Tibial artery (tissue), 4 donors: Measurements from ENCODE around the gene CFAP65.

Experiments used
- DNase-seq, 2 donors: peaks; one replicate each; pipeline ENCODE4 v3.0.0-alpha.2; 2019
- H3K27ac ChIP-seq, 2 donors: fragments of 200-600 bp; sonication (generic) in 1 of 2; 1 replicate in 1 of 2; 2 replicates in 1 of 2; pipeline ENCODE4 v1.5.1; 2018 to 2019; ENCODE audit warnings: mild to moderate bottlenecking in 1 of 2
- H3K27me3 ChIP-seq, 2 donors: fragments of 200-600 bp; sonication (generic) in 1 of 2; one replicate each; pipeline versions ENCODE4 v1.5.1 to v1.6.0; 2016 to 2019
- H3K36me3 ChIP-seq, 3 donors: fragments of 200-600 bp; sonication (generic) in 2 of 3; one replicate each; pipeline ENCODE4 v1.5.1; 2016 to 2019; ENCODE audit warnings: mild to moderate bottlenecking in 2 of 3
- H3K4me1 ChIP-seq, 4 donors: fragments of 200-600 bp; sonication (generic) in 2 of 4; 1 replicate in 3 of 4; 2 replicates in 1 of 4; pipeline ENCODE4 v1.5.1; 2016 to 2019
- H3K4me3 ChIP-seq, 2 donors: fragments of 200-600 bp; sonication (generic) in 1 of 2; 1 replicate in 1 of 2; 2 replicates in 1 of 2; pipeline ENCODE4 v1.5.1; 2018 to 2019; ENCODE audit warnings: mild to moderate bottlenecking in 2 of 2
- H3K9me3 ChIP-seq, 3 donors: fragments of 200-600 bp; sonication (generic) in 1 of 3; one replicate each; pipeline ENCODE4 v1.5.1; 2016 to 2019
- CTCF ChIP-seq, 2 experiments: fragments of 200-600 bp in 1 of 2; fragments of 450-650 bp in 1 of 2; IDR thresholded peaks; one replicate each; pipeline ENCODE4 v1.5.1; 2017 to 2019; ENCODE audit warnings: antibody characterized with exemption in 2 of 2, mild to moderate bottlenecking in 1 of 2, moderate library complexity in 1 of 2
- intact Hi-C: fragments of 100-400 bp; cut with DNase I; formaldehyde crosslinking; loops from one replicate; pipeline ENCODE4 v1.15.0; 2023; ENCODE audit warnings: low total_unique reads

Gene CFAP65

GRCh38 chr2:219060821-219061791, 19.8 kb upstream of the CFAP65 start, which contains the start of gene IHH:
TSS of gene IHH (minus strand) at chr2:219060921. CDS start at chr2:219060467, 454 bp downstream.
- H3K27ac ChIP-seq: no peak within 1 kb of the TSS
- no peak for DNase-seq
- peaks cover 6 to 42% (median 40%) of the 10 kb centered on the region in 4 donors for H3K4me1 ChIP-seq
- H3K27me3 ChIP-seq: peaks cover 4 to 65% of the 10 kb centered on the region in 2 donors
- intact Hi-C loops: no loop called here
- no peaks in the 10 kb centered on the region for H3K9me3 ChIP-seq
- no peak for TF ChIP-seq CTCF (IDR thresholded peaks at IDR 0.05)
- no peaks in the 10 kb centered on the region for H3K36me3 ChIP-seq
- peak within 1 kb of the TSS; percentile 6 to 32 for H3K4me3 ChIP-seq

- intact Hi-C loops: loop anchor here (2.0 to 10.0 kb wide), 3 partner anchors 59 to 245 kb away; partner anchors contain the start of gene PTPRN
- H3K9me3 ChIP-seq: no peaks in the 10 kb centered on the region
- H3K4me1 ChIP-seq: peaks cover 6 to 42% (median 40%) of the 10 kb centered on the region in 4 donors
- peak in 1 of 2 donors; percentile 67 for DNase-seq
- H3K36me3 ChIP-seq: no peaks in the 10 kb centered on the region
- H3K27me3 ChIP-seq: peaks cover 4 to 76% of the 10 kb centered on the region in 2 donors
- no peak overlapping the region for H3K27ac ChIP-seq
- peak overlapping the region; percentile 6 to 30 for H3K4me3 ChIP-seq
- no peak for TF ChIP-seq CTCF (IDR thresholded peaks at IDR 0.05)
Measured at GRCh38 chr2:219059725-219060682, 18.7 kb upstream of the CFAP65 start.

- no peak for TF ChIP-seq CTCF (IDR thresholded peaks at IDR 0.05)
- intact Hi-C loops: loop anchor here (2.0 to 10.0 kb wide), 3 partner anchors 59 to 245 kb away; partner anchors contain the start of gene PTPRN
- Histone ChIP-seq H3K36me3 (no peaks in the 10 kb centered on the region), H3K4me3 (peak overlapping the region; percentile 5 to 30), H3K9me3 (no peaks in the 10 kb centered on the region), H3K4me1 (peaks cover 6 to 42% (median 40%) of the 10 kb centered on the region in 4 donors), H3K27me3 (peaks cover 4 to 83% of the 10 kb centered on the region in 2 donors), H3K27ac (no peak overlapping the region)
- no peak for DNase-seq
Measured at GRCh38 chr2:219059375-219059724, 18.0 kb upstream of the CFAP65 start.

GRCh38 chr2:219058541-219059374, 17.4 kb upstream of the CFAP65 start:
- Histone ChIP-seq H3K4me1 (peaks cover 6 to 42% (median 40%) of the 10 kb centered on the region in 4 donors), H3K36me3 (no peaks in the 10 kb centered on the region), H3K27ac (no peak overlapping the region), H3K27me3 (peaks cover 4 to 85% of the 10 kb centered on the region in 2 donors), H3K4me3 (peak overlapping the region; percentile 5 to 30), H3K9me3 (no peaks in the 10 kb centered on the region)
- no peak for TF ChIP-seq CTCF (IDR thresholded peaks at IDR 0.05)
- intact Hi-C loops: loop anchor here (2.0 to 10.0 kb wide), 3 partner anchors 60 to 246 kb away; partner anchors contain the start of gene PTPRN
- peak in 1 of 2 donors; percentile 70 for DNase-seq
